Measurements from ENCODE around the gene RAB22A. TPM values are rescaled to one million over a fixed set of nuclear protein-coding genes. Genes with fewer than 3 reads are reported as not detected.

The RAB22A gene
- total RNA-seq, 1 donor from 2014 or later, result 25.2 TPM

DNA sequence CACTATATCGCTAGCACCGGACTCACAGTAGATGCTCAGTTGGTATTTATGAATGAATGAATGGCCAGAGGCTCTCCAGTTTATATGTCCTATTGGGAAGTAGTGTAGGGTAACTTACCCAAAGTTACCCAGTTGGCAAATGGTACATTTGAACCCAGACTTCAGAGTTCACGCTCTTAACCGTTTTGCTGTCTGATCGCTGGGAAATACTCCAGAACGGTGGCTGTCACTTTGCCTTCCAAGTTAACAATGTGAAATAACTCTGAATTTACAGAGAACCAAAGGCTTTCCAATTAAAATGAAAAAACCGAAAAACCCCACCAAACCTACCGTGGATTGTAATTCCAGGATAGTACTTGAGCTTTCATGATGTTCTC lies 81.1 kb downstream of the RAB22A start:
- H3K4me1 Mint-ChIP-seq (ENCODE audit: low read depth), result peaks cover 51% of the 10 kb centered on the region
- H3K27me3 Mint-ChIP-seq (ENCODE audit: low read depth), result no peaks in the 10 kb centered on the region
- no peaks in the 10 kb centered on the region for H3K36me3 Mint-ChIP-seq (ENCODE audit: low read depth)
- H3K9me3 Mint-ChIP-seq (ENCODE audit: low read depth), result peaks cover 4% of the 10 kb centered on the region
- peak overlapping the region; percentile 83 for H3K4me3 Mint-ChIP-seq (ENCODE audit: unreplicated experiment)
- TF ChIP-seq, protein P1, sequence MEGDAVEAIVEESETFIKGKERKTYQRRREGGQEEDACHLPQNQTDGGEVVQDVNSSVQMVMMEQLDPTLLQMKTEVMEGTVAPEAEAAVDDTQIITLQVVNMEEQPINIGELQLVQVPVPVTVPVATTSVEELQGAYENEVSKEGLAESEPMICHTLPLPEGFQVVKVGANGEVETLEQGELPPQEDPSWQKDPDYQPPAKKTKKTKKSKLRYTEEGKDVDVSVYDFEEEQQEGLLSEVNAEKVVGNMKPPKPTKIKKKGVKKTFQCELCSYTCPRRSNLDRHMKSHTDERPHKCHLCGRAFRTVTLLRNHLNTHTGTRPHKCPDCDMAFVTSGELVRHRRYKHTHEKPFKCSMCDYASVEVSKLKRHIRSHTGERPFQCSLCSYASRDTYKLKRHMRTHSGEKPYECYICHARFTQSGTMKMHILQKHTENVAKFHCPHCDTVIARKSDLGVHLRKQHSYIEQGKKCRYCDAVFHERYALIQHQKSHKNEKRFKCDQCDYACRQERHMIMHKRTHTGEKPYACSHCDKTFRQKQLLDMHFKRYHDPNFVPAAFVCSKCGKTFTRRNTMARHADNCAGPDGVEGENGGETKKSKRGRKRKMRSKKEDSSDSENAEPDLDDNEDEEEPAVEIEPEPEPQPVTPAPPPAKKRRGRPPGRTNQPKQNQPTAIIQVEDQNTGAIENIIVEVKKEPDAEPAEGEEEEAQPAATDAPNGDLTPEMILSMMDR (IDR thresholded peaks at IDR 0.05), result no peak
- H3K27ac Mint-ChIP-seq (ENCODE audit: unreplicated experiment), result peak overlapping the region; percentile 52
- no peak for DNase-seq (ENCODE audit: low spot score)

DNA sequence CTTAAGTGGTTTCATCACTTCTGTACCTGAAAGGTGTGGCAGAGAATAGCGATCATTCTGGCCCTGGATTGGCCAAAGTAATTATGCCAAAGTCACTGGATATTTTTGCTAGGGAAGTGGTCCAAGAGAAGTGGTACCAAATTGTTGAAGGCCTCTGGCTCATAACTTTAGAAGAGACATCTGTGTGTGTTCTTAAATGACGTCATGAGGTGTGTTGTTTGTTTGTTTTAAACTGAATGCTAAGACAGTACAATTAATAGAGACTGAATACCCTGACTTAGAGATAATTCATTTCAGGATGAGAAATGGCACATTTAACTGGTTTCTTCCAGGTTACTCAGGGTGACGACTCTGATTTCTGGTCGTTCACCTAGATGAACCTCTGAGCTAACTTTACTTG lies 82.8 kb downstream of the RAB22A start:
- Mint-ChIP-seq H3K4me3 (ENCODE audit: unreplicated experiment) (no peak overlapping the region), H3K27me3 (ENCODE audit: low read depth) (no peaks in the 10 kb centered on the region), H3K9me3 (ENCODE audit: low read depth) (peaks cover 4% of the 10 kb centered on the region), H3K27ac (ENCODE audit: unreplicated experiment) (peak overlapping the region; percentile 13), H3K36me3 (ENCODE audit: low read depth) (no peaks in the 10 kb centered on the region), H3K4me1 (ENCODE audit: low read depth) (peaks cover 61% of the 10 kb centered on the region)
- TF ChIP-seq, protein P1 (IDR thresholded peaks at IDR 0.05), result no peak
- DNase-seq (ENCODE audit: low spot score), result no peak

DNA sequence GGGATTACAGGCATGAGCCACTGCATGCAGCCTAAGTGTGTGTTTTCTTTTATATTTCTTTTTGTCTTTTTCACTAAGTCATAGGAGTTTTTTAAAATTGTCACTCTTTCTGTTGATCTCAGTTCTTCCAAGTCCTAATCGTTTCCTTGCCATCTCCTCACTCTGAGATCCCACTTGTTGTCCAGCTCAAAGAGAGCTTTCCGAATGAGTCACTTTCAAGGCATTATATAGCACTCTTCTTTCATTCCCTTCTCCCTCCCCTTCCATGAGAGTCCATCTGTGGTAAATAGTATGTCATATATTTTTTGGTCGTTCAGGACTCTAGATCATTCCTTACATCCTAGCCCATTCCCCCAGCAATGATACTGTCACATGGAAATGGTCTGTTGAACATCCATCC lies 83.8 kb downstream of the RAB22A start:
- no peaks in the 10 kb centered on the region for H3K9me3 Mint-ChIP-seq (ENCODE audit: low read depth)
- no peaks in the 10 kb centered on the region for H3K27me3 Mint-ChIP-seq (ENCODE audit: low read depth)
- peaks cover 66% of the 10 kb centered on the region for H3K4me1 Mint-ChIP-seq (ENCODE audit: low read depth)
- peak overlapping the region; percentile 60 for H3K27ac Mint-ChIP-seq (ENCODE audit: unreplicated experiment)
- TF ChIP-seq, protein P1 (IDR thresholded peaks at IDR 0.05), result no peak
- H3K4me3 Mint-ChIP-seq (ENCODE audit: unreplicated experiment), result no peak overlapping the region
- DNase-seq (ENCODE audit: low spot score), result no peak
- H3K36me3 Mint-ChIP-seq (ENCODE audit: low read depth), result no peaks in the 10 kb centered on the region

DNA sequence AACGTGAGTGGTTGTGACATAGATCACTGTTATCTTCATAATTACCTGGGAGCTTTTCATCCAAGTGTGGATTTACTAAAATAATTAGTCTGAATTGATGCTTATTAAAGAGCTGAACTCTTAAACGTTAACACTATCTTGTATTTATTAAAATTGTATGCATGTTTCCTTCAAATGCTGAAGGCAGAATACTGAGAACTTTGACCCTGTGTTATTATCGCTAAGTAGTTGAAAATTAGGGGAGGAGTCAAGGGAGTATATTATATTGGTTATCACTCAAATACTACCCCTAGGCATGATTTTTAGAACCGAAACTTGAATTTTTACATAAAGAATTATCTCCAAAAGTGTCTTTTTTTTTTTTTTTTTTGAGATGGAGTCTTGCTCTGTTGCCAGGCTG lies 85.3 kb downstream of the RAB22A start:
- no peaks in the 10 kb centered on the region for H3K9me3 Mint-ChIP-seq (ENCODE audit: low read depth)
- H3K4me1 Mint-ChIP-seq (ENCODE audit: low read depth), result peaks cover 69% of the 10 kb centered on the region
- TF ChIP-seq, protein P1 (IDR thresholded peaks at IDR 0.05), result no peak
- no peaks in the 10 kb centered on the region for H3K36me3 Mint-ChIP-seq (ENCODE audit: low read depth)
- no peak for DNase-seq (ENCODE audit: low spot score)
- H3K4me3 Mint-ChIP-seq (ENCODE audit: unreplicated experiment), result no peak overlapping the region
- no peaks in the 10 kb centered on the region for H3K27me3 Mint-ChIP-seq (ENCODE audit: low read depth)
- no peak overlapping the region for H3K27ac Mint-ChIP-seq (ENCODE audit: unreplicated experiment)

DNA sequence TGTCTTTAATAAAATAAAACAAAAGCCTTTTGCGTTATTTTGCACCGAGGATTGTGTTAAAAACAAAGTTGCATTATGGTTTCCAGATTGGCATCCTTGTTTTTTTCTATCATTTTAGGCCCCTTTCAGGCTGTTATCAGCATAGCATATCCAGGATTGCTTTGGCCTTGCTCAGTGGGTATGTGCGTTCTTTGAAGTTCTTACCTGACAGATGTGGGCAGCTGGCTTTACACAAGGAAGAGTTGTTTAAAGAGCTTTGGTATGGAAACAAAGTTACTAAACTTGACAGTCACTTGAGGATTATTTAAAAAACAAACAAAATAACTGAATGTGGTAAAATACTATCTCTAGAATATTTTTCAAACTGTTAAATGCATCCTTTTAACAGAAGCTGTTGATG lies 86.1 kb downstream of the RAB22A start:
- H3K4me1 Mint-ChIP-seq (ENCODE audit: low read depth), result peaks cover 61% of the 10 kb centered on the region
- TF ChIP-seq, protein P1 (IDR thresholded peaks at IDR 0.05), result no peak
- no peak overlapping the region for H3K27ac Mint-ChIP-seq (ENCODE audit: unreplicated experiment)
- H3K36me3 Mint-ChIP-seq (ENCODE audit: low read depth), result no peaks in the 10 kb centered on the region
- no peaks in the 10 kb centered on the region for H3K9me3 Mint-ChIP-seq (ENCODE audit: low read depth)
- no peak for DNase-seq (ENCODE audit: low spot score)
- no peak overlapping the region for H3K4me3 Mint-ChIP-seq (ENCODE audit: unreplicated experiment)
- H3K27me3 Mint-ChIP-seq (ENCODE audit: low read depth), result no peaks in the 10 kb centered on the region

Data from chondrocyte (in vitro differentiated cells).